HepG2 (cell line): ENCODE measurements around the gene CMIP. TPM values are rescaled to one million over a fixed set of nuclear protein-coding genes. Genes with fewer than 3 reads are reported as not detected.

Source experiments
- ARHGAP35 ChIP-seq: sonication (generic); formaldehyde crosslinking; IDR thresholded peaks from 2 replicates; pipeline ENCODE4 v1.9.0; 2022; ENCODE audit warnings: mild to moderate bottlenecking, inconsistent platforms, moderate library complexity, missing genetic modification reagents, borderline replicate concordance
- CAMTA2 ChIP-seq: sonication (generic); formaldehyde crosslinking; IDR thresholded peaks from 2 replicates; pipeline ENCODE4 v1.4.0; 2020; ENCODE audit warnings: mild to moderate bottlenecking, missing genetic modification reagents, borderline replicate concordance
- GZF1 ChIP-seq: sonication (generic); formaldehyde crosslinking; IDR thresholded peaks from 2 replicates; pipeline ENCODE4 v1.5.1; 2020; ENCODE audit warnings: mild to moderate bottlenecking, missing genetic modification reagents
- IRF2 ChIP-seq: IDR thresholded peaks from 2 replicates; pipeline ENCODE4 v1.6.1; 2018; ENCODE audit warnings: missing genetic modification reagents, missing compliant biosample characterization
- MXI1 ChIP-seq: IDR thresholded peaks from 3 replicates; pipeline ENCODE4 v1.6.1; 2012; ENCODE audit warnings: low read depth, low read length, inconsistent platforms, borderline replicate concordance
- NFE2L2 ChIP-seq: fragments of 150-350 bp; IDR thresholded peaks from 2 replicates; pipeline ENCODE4 v1.6.1; 2014; ENCODE audit warnings: low read length
- PAWR ChIP-seq: sonication (generic); formaldehyde crosslinking; IDR thresholded peaks from 2 replicates; pipeline ENCODE4 v1.4.0; 2020; ENCODE audit warnings: missing genetic modification reagents, mild to moderate bottlenecking, borderline replicate concordance
- PITX1 ChIP-seq: sonication (generic); formaldehyde crosslinking; IDR thresholded peaks from 2 replicates; pipeline ENCODE4 v1.5.1; 2020; ENCODE audit warnings: mild to moderate bottlenecking, missing genetic modification reagents
- PRPF4 ChIP-seq: fragments of 200-400 bp; formaldehyde crosslinking; IDR thresholded peaks from 2 replicates; pipeline ENCODE4 v1.6.1; 2016; ENCODE audit warnings: low read length, low read depth; ENCODE audit not compliant: poor library complexity, severe bottlenecking
- polyA plus RNA-seq, 8 experiments: library from polyadenylated mRNA; depleted of rRNA in 3 of 8; stranded (reverse) in 7 of 8; unstranded in 1 of 8; fragments of >200 nt; fragmentation: Illumina TruSeq in 4 of 8; extraction: Trizol in 4 of 8; gene quantifications; 2 replicates each; pipeline versions ENCODE4 v1.2.1 to v1.2.3, GENCODE V29; 2011 to 2016; ENCODE audit warnings: low read depth in 4 of 8, missing spikeins in 1 of 8, mixed read lengths in 1 of 8; ENCODE audit not compliant: insufficient read depth in 1 of 8
- total RNA-seq, 5 experiments: library from RNA; depleted of rRNA; stranded (reverse); fragments of >200 nt; fragmentation: Illumina TruSeq; extraction: Trizol; gene quantifications; 2 replicates each; pipeline ENCODE4 v1.2.3, GENCODE V29; 2016; ENCODE audit warnings: low read depth in 1 of 5
- TF ChIP-seq, protein P1 (sequence below): sonication (generic); formaldehyde crosslinking; IDR thresholded peaks from 2 replicates; pipeline ENCODE4 v1.8.1; 2022; ENCODE audit warnings: mild to moderate bottlenecking, missing genetic modification reagents
- TF ChIP-seq, protein P2 (sequence below): sonication (generic); formaldehyde crosslinking; IDR thresholded peaks from 2 replicates; pipeline ENCODE4 v1.5.0; 2020; ENCODE audit warnings: missing genetic modification reagents
- TF ChIP-seq, protein P3 (sequence below): sonication (generic); formaldehyde crosslinking; IDR thresholded peaks from 2 replicates; pipeline ENCODE4 v1.5.1; 2020; ENCODE audit warnings: mild to moderate bottlenecking, missing genetic modification reagents, borderline replicate concordance
- TF ChIP-seq, protein P4 (sequence below): sonication (generic); formaldehyde crosslinking; IDR thresholded peaks from 2 replicates; pipeline ENCODE4 v1.8.0; 2022; ENCODE audit warnings: mild to moderate bottlenecking, missing genetic modification reagents, moderate library complexity
- TF ChIP-seq, protein P5 (sequence below): sonication (generic); formaldehyde crosslinking; IDR thresholded peaks from 2 replicates; pipeline ENCODE4 v1.4.0; 2020; ENCODE audit warnings: missing genetic modification reagents
- TF ChIP-seq, protein P6 (sequence below): sonication (generic); formaldehyde crosslinking; IDR thresholded peaks from 2 replicates; pipeline ENCODE4 v1.4.0; 2020; ENCODE audit warnings: mild to moderate bottlenecking, missing genetic modification reagents

CMIP gene
- total and polyA plus RNA-seq, 2 of the 13 experiments (the other 11 are each of a cell fraction or from before 2014, with no cell fraction given) = 10.9 to 18.1 TPM

DNA sequence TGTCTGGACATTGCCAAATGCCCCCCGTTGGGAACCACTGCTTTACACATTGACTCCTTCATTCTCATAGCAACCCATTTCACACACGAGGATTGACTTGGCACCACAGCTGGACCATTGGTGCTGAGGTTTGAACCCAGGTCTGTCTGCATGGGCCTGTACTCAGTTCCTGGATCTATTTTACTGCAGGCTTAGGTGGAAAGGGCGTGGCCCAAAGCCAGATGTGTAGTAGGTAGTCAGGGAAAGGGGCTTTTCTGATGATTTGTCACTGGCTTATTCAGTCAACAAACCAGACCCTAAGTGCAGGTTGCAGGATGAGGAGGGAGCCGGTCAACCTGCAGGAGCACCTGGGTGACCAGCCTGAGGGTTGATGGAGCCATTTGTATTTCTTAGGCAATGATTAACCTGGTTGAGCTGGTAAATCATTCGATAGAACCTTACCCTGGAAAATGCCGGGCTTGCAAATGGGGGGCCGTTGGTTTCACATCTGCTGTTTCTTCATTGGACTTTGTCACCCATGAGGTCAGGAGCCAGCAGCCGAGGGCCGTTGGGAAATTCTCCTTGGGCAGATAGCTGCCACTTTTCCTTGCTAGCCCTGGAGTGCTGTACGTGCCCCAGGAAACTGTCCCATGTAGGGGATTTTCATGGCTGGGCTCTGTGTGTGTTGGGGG, 104.4 kb downstream of the CMIP start (continued):
- TF ChIP-seq, protein P1, sequence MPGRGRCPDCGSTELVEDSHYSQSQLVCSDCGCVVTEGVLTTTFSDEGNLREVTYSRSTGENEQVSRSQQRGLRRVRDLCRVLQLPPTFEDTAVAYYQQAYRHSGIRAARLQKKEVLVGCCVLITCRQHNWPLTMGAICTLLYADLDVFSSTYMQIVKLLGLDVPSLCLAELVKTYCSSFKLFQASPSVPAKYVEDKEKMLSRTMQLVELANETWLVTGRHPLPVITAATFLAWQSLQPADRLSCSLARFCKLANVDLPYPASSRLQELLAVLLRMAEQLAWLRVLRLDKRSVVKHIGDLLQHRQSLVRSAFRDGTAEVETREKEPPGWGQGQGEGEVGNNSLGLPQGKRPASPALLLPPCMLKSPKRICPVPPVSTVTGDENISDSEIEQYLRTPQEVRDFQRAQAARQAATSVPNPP = 0 out of 2 replicates have a peak, but pooled peaks have one; percentile 42
- TF ChIP-seq MXI1 = peak; percentile 67; the same call in 1 of the 3 replicates
- TF ChIP-seq GZF1 (CRISPR knock-in tag) = no peak
- TF ChIP-seq, protein P2, sequence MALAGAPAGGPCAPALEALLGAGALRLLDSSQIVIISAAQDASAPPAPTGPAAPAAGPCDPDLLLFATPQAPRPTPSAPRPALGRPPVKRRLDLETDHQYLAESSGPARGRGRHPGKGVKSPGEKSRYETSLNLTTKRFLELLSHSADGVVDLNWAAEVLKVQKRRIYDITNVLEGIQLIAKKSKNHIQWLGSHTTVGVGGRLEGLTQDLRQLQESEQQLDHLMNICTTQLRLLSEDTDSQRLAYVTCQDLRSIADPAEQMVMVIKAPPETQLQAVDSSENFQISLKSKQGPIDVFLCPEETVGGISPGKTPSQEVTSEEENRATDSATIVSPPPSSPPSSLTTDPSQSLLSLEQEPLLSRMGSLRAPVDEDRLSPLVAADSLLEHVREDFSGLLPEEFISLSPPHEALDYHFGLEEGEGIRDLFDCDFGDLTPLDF (CRISPR knock-in tag) = no peak
- no peak for TF ChIP-seq ARHGAP35 (CRISPR knock-in tag)
- TF ChIP-seq IRF2 = peak; percentile 56; the same call in 1 of the 2 replicates
- TF ChIP-seq NFE2L2 = no peak
- peak; percentile 8 for TF ChIP-seq PRPF4
- TF ChIP-seq CAMTA2 (CRISPR knock-in tag) = no peak
- peak; percentile 57 for TF ChIP-seq PITX1 (CRISPR knock-in tag)
- TF ChIP-seq, protein P3, sequence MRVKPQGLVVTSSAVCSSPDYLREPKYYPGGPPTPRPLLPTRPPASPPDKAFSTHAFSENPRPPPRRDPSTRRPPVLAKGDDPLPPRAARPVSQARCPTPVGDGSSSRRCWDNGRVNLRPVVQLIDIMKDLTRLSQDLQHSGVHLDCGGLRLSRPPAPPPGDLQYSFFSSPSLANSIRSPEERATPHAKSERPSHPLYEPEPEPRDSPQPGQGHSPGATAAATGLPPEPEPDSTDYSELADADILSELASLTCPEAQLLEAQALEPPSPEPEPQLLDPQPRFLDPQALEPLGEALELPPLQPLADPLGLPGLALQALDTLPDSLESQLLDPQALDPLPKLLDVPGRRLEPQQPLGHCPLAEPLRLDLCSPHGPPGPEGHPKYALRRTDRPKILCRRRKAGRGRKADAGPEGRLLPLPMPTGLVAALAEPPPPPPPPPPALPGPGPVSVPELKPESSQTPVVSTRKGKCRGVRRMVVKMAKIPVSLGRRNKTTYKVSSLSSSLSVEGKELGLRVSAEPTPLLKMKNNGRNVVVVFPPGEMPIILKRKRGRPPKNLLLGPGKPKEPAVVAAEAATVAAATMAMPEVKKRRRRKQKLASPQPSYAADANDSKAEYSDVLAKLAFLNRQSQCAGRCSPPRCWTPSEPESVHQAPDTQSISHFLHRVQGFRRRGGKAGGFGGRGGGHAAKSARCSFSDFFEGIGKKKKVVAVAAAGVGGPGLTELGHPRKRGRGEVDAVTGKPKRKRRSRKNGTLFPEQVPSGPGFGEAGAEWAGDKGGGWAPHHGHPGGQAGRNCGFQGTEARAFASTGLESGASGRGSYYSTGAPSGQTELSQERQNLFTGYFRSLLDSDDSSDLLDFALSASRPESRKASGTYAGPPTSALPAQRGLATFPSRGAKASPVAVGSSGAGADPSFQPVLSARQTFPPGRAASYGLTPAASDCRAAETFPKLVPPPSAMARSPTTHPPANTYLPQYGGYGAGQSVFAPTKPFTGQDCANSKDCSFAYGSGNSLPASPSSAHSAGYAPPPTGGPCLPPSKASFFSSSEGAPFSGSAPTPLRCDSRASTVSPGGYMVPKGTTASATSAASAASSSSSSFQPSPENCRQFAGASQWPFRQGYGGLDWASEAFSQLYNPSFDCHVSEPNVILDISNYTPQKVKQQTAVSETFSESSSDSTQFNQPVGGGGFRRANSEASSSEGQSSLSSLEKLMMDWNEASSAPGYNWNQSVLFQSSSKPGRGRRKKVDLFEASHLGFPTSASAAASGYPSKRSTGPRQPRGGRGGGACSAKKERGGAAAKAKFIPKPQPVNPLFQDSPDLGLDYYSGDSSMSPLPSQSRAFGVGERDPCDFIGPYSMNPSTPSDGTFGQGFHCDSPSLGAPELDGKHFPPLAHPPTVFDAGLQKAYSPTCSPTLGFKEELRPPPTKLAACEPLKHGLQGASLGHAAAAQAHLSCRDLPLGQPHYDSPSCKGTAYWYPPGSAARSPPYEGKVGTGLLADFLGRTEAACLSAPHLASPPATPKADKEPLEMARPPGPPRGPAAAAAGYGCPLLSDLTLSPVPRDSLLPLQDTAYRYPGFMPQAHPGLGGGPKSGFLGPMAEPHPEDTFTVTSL = peak; percentile 88; the same call in 1 of the 2 replicates
- TF ChIP-seq, protein P4, sequence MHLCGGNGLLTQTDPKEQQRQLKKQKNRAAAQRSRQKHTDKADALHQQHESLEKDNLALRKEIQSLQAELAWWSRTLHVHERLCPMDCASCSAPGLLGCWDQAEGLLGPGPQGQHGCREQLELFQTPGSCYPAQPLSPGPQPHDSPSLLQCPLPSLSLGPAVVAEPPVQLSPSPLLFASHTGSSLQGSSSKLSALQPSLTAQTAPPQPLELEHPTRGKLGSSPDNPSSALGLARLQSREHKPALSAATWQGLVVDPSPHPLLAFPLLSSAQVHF (CRISPR knock-in tag) = no peak
- TF ChIP-seq PAWR (CRISPR knock-in tag) = no peak
- TF ChIP-seq, protein P5, sequence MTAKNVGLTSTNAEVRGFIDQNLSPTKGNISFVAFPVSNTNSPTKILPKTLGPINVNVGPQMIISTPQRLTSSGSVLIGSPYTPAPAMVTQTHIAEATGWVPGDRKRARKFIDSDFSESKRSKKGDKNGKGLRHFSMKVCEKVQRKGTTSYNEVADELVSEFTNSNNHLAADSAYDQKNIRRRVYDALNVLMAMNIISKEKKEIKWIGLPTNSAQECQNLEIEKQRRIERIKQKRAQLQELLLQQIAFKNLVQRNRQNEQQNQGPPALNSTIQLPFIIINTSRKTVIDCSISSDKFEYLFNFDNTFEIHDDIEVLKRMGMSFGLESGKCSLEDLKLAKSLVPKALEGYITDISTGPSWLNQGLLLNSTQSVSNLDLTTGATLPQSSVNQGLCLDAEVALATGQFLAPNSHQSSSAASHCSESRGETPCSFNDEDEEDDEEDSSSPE (CRISPR knock-in tag) = peak; percentile 37; the same call in 1 of the 2 replicates
- TF ChIP-seq, protein P6, sequence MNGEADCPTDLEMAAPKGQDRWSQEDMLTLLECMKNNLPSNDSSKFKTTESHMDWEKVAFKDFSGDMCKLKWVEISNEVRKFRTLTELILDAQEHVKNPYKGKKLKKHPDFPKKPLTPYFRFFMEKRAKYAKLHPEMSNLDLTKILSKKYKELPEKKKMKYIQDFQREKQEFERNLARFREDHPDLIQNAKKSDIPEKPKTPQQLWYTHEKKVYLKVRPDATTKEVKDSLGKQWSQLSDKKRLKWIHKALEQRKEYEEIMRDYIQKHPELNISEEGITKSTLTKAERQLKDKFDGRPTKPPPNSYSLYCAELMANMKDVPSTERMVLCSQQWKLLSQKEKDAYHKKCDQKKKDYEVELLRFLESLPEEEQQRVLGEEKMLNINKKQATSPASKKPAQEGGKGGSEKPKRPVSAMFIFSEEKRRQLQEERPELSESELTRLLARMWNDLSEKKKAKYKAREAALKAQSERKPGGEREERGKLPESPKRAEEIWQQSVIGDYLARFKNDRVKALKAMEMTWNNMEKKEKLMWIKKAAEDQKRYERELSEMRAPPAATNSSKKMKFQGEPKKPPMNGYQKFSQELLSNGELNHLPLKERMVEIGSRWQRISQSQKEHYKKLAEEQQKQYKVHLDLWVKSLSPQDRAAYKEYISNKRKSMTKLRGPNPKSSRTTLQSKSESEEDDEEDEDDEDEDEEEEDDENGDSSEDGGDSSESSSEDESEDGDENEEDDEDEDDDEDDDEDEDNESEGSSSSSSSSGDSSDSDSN (CRISPR knock-in tag) = peak; percentile 67
